HEK293 (cell line): Measurements from ENCODE around the gene USP16.
A peak's percentile ranks its signal among the peaks of the same experiment; 100 is the strongest.

Experiments
- CTCF ChIA-PET: fragments of 350-600 bp; formaldehyde crosslinking; extraction: SDS; loops from one replicate; lab custom pipeline; 2021; ENCODE audit warnings: antibody characterized with exemption; lab: Yijun Ruan, JAX
- POLR2A ChIA-PET: fragments of 300-600 bp; formaldehyde crosslinking; extraction: SDS; loops from one replicate; lab custom pipeline; 2020; ENCODE audit warnings: antibody characterized with exemption, inconsistent platforms; lab: Yijun Ruan, JAX
- H3K27ac ChIP-seq: fragments of 200-500 bp; sonication (Bioruptor generic); 2 replicates; pipeline ENCODE4 v1.5.1; 2014; ENCODE audit warnings: low read depth, low read length, control low read depth, inconsistent platforms; ENCODE audit errors: extremely low read depth
- H3K36me3 ChIP-seq, 2 experiments: fragments of 200-500 bp in 1 of 2; sonication (Bioruptor generic) in 1 of 2; 1 replicate in 1 of 2; 2 replicates in 1 of 2; pipeline ENCODE4 v1.5.1; 2014 to 2017; ENCODE audit warnings: inconsistent platforms in 2 of 2, low read length in 2 of 2; ENCODE audit not compliant: control insufficient read depth in 2 of 2, insufficient read depth in 1 of 2
- H3K4me1 ChIP-seq: fragments of 200-500 bp; sonication (Bioruptor generic); 2 replicates; pipeline ENCODE4 v1.5.1; 2014; ENCODE audit warnings: mild to moderate bottlenecking, low read length, inconsistent platforms; ENCODE audit not compliant: control insufficient read depth, insufficient read depth
- H3K4me3 ChIP-seq: 2 replicates; pipeline ENCODE4 v1.5.1; 2011; ENCODE audit warnings: low read depth, mild to moderate bottlenecking, control low read depth, low read length, moderate library complexity
- H3K9me3 ChIP-seq: fragments of 200-500 bp; sonication (Bioruptor generic); 2 replicates; pipeline ENCODE4 v1.5.1; 2014; ENCODE audit warnings: low read depth, low read length, inconsistent platforms; ENCODE audit not compliant: control insufficient read depth, insufficient read depth
- KLF7 ChIP-seq: fragments of 450-650 bp; formaldehyde crosslinking; IDR thresholded peaks from 2 replicates; pipeline ENCODE4 v1.5.1; 2016; ENCODE audit warnings: missing biosample characterization, missing genetic modification characterization, borderline replicate concordance
- RBAK ChIP-seq: fragments of 450-650 bp; formaldehyde crosslinking; IDR thresholded peaks from 2 replicates; pipeline ENCODE4 v1.5.1; 2016; ENCODE audit warnings: missing biosample characterization, missing genetic modification characterization
- SETDB1 ChIP-seq: IDR thresholded peaks from one replicate; pipeline ENCODE4 v1.6.1; 2017; ENCODE audit warnings: mild to moderate bottlenecking, low read length, moderate library complexity, mixed read lengths; ENCODE audit not compliant: insufficient read length
- ZBTB8A ChIP-seq: fragments of 450-650 bp; formaldehyde crosslinking; IDR thresholded peaks from 2 replicates; pipeline ENCODE4 v1.5.1; 2016; ENCODE audit warnings: missing biosample characterization, missing genetic modification characterization
- ZFP3 ChIP-seq: fragments of 450-650 bp; formaldehyde crosslinking; IDR thresholded peaks from 2 replicates; pipeline ENCODE4 v1.5.1; 2016; ENCODE audit warnings: low read depth, missing biosample characterization, missing genetic modification characterization
- ZNF239 ChIP-seq: fragments of 450-650 bp; formaldehyde crosslinking; IDR thresholded peaks from 2 replicates; pipeline ENCODE4 v1.5.1; 2016; ENCODE audit warnings: missing biosample characterization, missing genetic modification characterization
- ZNF302 ChIP-seq: fragments of 450-650 bp; formaldehyde crosslinking; IDR thresholded peaks from 2 replicates; pipeline ENCODE4 v1.5.1; 2016; ENCODE audit warnings: missing biosample characterization, missing genetic modification characterization, low read depth
- ZNF391 ChIP-seq: fragments of 450-650 bp; formaldehyde crosslinking; IDR thresholded peaks from 2 replicates; pipeline ENCODE4 v1.5.1; 2016; ENCODE audit warnings: low read depth, missing biosample characterization, missing genetic modification characterization, borderline replicate concordance
- ZNF426 ChIP-seq: fragments of 450-650 bp; formaldehyde crosslinking; IDR thresholded peaks from 2 replicates; pipeline ENCODE4 v1.5.1; 2017; ENCODE audit warnings: missing biosample characterization, missing genetic modification characterization, mild to moderate bottlenecking, inconsistent platforms, moderate library complexity
- ZNF433 ChIP-seq: fragments of 450-650 bp; formaldehyde crosslinking; IDR thresholded peaks from 2 replicates; pipeline ENCODE4 v1.5.1; 2016; ENCODE audit warnings: missing biosample characterization, missing genetic modification characterization, low read depth
- ZNF549 ChIP-seq: fragments of 450-650 bp; IDR thresholded peaks from 2 replicates; pipeline ENCODE4 v1.5.1; 2018; ENCODE audit warnings: missing biosample characterization, missing genetic modification characterization, mild to moderate bottlenecking, inconsistent platforms, moderate library complexity
- ZNF621 ChIP-seq: fragments of 450-650 bp; formaldehyde crosslinking; IDR thresholded peaks from 2 replicates; pipeline ENCODE4 v1.5.1; 2017; ENCODE audit warnings: missing biosample characterization, missing genetic modification characterization
- TF ChIP-seq, protein P1 (sequence below): fragments of 450-650 bp; formaldehyde crosslinking; IDR thresholded peaks from 2 replicates; pipeline ENCODE4 v1.5.1; 2016; ENCODE audit warnings: missing biosample characterization, missing genetic modification characterization
- TF ChIP-seq, protein P2 (sequence below): fragments of 450-650 bp; formaldehyde crosslinking; optimal IDR thresholded peaks from 2 replicates; pipeline ENCODE3; 2016; ENCODE audit warnings: missing biosample characterization, mild to moderate bottlenecking, missing genetic modification characterization
- TF ChIP-seq, protein P3 (sequence below): fragments of 450-650 bp; formaldehyde crosslinking; IDR thresholded peaks from 2 replicates; pipeline ENCODE4 v1.5.1; 2016; ENCODE audit warnings: missing biosample characterization, missing genetic modification characterization
- TF ChIP-seq, protein P4 (sequence below): fragments of 450-650 bp; formaldehyde crosslinking; conservative IDR thresholded peaks from 2 replicates; pipeline ENCODE4 v1.5.1; 2016; ENCODE audit warnings: low read depth, missing biosample characterization, missing genetic modification characterization

USP16 gene

DNA sequence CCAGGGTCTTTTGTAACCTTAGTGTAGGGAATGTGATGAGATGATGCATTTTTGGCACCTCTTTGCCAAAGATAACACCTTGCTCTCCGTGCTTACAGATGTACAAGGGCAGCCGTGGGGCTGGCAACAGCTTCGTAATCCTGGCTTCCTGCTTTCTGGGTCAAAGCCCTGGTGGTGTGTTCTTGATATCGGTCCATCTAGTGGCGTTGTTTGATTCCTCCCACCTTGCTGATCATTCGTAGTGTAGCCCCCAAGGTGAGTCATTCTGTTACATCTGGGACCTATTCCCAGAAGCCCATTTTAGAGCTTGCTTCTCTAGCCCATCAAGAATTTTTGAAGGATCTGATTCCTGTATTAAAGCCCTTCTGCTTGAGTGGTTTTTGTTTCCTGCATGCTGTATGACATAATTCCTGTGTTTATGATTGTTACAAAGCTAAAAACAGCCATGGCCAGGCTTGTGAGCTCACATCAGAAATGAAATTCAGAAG lies 56.0 kb downstream of the USP16 start (continued):
- TF ChIP-seq, protein P1, sequence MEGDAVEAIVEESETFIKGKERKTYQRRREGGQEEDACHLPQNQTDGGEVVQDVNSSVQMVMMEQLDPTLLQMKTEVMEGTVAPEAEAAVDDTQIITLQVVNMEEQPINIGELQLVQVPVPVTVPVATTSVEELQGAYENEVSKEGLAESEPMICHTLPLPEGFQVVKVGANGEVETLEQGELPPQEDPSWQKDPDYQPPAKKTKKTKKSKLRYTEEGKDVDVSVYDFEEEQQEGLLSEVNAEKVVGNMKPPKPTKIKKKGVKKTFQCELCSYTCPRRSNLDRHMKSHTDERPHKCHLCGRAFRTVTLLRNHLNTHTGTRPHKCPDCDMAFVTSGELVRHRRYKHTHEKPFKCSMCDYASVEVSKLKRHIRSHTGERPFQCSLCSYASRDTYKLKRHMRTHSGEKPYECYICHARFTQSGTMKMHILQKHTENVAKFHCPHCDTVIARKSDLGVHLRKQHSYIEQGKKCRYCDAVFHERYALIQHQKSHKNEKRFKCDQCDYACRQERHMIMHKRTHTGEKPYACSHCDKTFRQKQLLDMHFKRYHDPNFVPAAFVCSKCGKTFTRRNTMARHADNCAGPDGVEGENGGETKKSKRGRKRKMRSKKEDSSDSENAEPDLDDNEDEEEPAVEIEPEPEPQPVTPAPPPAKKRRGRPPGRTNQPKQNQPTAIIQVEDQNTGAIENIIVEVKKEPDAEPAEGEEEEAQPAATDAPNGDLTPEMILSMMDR (tag by site-specific recombination): no peak; the same call in 1 of the 2 replicates
- TF ChIP-seq KLF7 (no peak), ZNF426 (no peak), ZFP3 (no peak), SETDB1 (no peak), ZNF391 (tag by site-specific recombination) (no peak), ZNF239 (tag by site-specific recombination) (no peak), ZNF549 (no peak), ZNF302 (no peak), RBAK (tag by site-specific recombination) (no peak)
- TF ChIP-seq, protein P2, sequence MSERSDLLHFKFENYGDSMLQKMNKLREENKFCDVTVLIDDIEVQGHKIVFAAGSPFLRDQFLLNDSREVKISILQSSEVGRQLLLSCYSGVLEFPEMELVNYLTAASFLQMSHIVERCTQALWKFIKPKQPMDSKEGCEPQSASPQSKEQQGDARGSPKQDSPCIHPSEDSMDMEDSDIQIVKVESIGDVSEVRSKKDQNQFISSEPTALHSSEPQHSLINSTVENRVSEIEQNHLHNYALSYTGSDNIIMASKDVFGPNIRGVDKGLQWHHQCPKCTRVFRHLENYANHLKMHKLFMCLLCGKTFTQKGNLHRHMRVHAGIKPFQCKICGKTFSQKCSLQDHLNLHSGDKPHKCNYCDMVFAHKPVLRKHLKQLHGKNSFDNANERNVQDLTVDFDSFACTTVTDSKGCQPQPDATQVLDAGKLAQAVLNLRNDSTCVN (tag by site-specific recombination): no peak
- TF ChIP-seq, protein P3, sequence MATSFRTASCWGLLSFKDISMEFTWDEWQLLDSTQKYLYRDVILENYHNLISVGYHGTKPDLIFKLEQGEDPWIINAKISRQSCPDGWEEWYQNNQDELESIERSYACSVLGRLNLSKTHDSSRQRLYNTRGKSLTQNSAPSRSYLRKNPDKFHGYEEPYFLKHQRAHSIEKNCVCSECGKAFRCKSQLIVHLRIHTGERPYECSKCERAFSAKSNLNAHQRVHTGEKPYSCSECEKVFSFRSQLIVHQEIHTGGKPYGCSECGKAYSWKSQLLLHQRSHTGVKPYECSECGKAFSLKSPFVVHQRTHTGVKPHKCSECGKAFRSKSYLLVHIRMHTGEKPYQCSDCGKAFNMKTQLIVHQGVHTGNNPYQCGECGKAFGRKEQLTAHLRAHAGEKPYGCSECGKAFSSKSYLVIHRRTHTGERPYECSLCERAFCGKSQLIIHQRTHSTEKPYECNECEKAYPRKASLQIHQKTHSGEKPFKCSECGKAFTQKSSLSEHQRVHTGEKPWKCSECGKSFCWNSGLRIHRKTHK (tag by site-specific recombination): no peak
- TF ChIP-seq, protein P4, sequence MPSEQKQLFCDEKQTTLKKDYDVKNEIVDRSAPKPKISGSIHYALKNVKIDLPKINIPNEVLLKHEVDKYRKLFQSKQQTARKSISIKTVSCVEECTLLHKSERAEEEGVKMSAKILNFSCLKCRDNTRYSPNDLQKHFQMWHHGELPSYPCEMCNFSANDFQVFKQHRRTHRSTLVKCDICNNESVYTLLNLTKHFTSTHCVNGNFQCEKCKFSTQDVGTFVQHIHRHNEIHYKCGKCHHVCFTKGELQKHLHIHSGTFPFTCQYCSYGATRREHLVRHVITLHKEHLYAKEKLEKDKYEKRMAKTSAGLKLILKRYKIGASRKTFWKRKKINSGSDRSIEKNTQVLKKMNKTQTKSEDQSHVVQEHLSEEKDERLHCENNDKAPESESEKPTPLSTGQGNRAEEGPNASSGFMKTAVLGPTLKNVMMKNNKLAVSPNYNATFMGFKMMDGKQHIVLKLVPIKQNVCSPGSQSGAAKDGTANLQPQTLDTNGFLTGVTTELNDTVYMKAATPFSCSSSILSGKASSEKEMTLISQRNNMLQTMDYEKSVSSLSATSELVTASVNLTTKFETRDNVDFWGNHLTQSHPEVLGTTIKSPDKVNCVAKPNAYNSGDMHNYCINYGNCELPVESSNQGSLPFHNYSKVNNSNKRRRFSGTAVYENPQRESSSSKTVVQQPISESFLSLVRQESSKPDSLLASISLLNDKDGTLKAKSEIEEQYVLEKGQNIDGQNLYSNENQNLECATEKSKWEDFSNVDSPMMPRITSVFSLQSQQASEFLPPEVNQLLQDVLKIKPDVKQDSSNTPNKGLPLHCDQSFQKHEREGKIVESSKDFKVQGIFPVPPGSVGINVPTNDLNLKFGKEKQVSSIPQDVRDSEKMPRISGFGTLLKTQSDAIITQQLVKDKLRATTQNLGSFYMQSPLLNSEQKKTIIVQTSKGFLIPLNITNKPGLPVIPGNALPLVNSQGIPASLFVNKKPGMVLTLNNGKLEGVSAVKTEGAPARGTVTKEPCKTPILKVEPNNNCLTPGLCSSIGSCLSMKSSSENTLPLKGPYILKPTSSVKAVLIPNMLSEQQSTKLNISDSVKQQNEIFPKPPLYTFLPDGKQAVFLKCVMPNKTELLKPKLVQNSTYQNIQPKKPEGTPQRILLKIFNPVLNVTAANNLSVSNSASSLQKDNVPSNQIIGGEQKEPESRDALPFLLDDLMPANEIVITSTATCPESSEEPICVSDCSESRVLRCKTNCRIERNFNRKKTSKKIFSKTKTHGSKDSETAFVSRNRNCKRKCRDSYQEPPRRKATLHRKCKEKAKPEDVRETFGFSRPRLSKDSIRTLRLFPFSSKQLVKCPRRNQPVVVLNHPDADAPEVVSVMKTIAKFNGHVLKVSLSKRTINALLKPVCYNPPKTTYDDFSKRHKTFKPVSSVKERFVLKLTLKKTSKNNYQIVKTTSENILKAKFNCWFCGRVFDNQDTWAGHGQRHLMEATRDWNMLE: peak; percentile 37; the same call in 1 of the 2 replicates

DNA sequence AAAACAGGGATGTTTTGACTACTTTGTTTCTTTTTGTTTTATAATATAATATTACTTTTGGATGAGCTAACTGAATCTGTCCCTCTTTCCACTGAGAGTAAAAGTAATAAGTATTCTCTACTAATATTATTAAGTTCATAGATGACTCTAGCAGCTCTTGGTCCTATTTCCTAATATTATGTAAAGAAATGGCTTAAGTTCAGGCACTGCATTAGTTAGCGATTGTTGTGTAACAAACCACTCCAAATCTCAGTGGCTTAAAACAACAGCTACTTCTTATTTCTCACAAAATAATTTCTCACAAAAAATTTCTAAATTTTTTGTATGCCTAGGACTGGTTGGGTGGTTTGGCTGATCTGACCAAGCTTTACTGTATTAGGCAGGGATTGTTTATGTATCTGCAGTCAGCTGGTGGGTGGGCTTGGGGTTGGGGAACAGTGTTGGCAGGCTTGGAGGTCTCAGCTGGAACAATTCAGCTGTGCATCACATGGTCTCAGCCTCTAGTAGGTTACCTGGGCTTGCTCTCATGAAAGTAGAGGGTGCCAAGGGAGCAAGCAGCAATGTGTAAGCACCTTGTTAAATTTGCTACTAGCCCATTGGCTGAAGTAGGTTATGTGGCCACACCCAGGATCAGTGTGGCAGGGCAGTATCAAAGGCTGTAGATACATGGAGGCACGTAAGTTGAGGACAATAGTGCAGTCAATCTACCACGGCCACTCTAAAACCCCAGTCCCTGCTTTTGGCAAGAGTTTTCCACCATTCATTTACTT lies 57.8 kb downstream of the USP16 start:
- Histone ChIP-seq H3K9me3 (no peaks in the 10 kb centered on the region), H3K27ac (no peak overlapping the region), H3K36me3 (no peaks in the 10 kb centered on the region)
- POLR2A ChIA-PET: interaction anchor here (0.5 to 1.5 kb wide), 3 partner anchors 9 to 282 kb away, joined by 3 to 5 read pairs (median 3); partner anchors contain the start of genes CCT8 and USP16
- TF ChIP-seq ZNF621 (tag by site-specific recombination) (no peak), ZBTB8A (no peak), ZNF433 (no peak)
- TF ChIP-seq, all 188 proteins: peak for 0
- H3K4me3 ChIP-seq: no peak overlapping the region
- CTCF ChIA-PET: interaction anchor here (0.6 to 1.3 kb wide), 3 partner anchors 82 to 1227 kb away, joined by 3 to 4 read pairs (median 3); no protein-coding TSS in a partner anchor
- 0 out of 2 replicates have a peak, but pooled peaks cover 8% of the 10 kb centered on the region for H3K4me1 ChIP-seq
